AG08395 (cell line): Measurements from ENCODE around the gene CTNNA1.
"Not testable (repeated sequence)": the region's sequence is repeated elsewhere in the genome, so short reads cannot be mapped to it uniquely, and the experiment has no call there.

ENCODE experiments used
- DNase-seq: peaks from one replicate; pipeline ENCODE4 v3.0.0; 2012; ENCODE audit warnings: mixed read lengths, low spot score

The CTNNA1 gene

GRCh38 chr5:138752951-138753793 is at the start of gene CTNNA1:
Gene CTNNA1, plus strand, starts transcription at chr5:138753425. Its CDS starts 28,500 bp downstream, at chr5:138781925.
- DNase-seq: peak; percentile 93

DNA sequence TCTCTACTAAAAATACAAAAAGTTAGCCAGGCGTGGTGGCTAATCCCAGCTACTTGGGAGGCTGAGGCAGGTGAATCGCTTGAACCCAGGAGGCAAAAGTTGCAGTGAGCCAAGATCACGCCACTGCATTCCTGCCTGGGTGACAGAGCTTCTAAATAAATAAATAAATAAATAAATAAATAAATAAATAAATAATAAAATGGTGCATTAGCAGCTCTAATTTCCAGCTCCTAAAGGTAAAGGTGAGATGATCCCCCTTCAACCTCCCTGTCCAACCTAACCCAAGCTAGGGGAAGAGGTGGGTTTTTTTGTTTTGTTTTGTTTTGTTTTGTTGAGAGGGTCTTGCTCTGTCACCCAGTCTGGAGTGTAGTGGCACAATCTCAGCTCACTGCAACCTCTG is 49.4 kb upstream of the CTNNA1 start:
- DNase-seq: not testable (repeated sequence)

- no peak for DNase-seq
Observed at GRCh38 chr5:138705007-138705406, 48.2 kb upstream of the CTNNA1 start.

DNA sequence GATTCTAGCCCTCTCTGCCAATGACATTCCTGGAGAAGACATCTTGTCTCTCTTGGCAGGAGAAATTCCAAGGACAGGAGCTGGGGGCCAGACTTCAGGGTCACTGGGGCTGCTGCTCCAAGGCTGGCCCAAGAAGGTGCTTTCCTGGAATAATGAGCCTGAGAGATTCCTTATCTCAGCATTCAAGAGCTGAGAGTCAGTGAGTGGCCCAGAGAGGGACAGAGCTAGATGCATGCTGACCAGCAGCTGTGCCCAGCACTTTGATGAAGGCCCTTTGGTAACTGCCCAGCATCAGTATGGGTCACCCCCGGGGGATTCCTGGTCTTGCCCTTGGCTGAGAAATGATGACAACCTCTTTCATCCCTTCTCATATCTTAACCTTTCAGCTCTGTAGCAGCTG is 47.7 kb upstream of the CTNNA1 start:
- DNase-seq: no peak

DNA sequence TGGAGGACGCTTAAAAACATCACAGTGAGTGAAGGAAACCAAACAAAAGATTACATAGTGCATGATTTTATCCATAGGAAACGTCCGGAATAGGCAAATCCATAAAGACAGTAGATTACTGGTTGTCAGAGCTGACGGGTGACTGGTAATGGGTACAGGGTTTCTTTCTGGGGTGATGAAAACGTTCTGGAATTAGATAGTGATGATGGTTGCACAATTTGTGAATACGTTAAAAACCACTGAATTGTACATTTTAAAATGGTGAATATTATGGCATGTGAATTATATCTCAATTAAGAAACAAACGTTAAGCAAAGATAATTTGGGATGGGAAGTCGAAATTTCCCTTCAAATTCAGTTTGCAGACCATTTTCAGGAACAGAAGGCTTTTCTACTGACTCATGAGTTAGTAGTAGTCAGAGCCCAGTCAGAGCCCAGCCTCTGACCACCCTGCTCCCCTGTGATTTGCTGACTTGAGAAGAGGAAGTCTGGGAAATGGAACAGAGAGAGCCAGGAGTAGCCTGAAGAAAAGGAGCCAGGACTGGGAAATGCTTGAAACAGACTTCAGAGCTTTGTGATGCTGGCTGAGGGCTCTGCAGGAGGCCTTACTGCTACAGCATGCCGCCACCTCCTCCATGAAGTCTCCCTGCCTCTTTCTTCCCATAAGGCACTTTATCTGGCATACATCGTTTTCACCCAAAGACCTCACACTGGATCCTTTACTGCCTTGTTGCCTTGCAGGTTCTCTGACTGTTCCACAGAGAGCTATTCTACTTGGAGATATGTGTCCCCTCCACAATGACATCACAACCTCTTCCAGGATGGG is 46.4 kb upstream of the CTNNA1 start:
- peak; percentile 90 for DNase-seq

DNA sequence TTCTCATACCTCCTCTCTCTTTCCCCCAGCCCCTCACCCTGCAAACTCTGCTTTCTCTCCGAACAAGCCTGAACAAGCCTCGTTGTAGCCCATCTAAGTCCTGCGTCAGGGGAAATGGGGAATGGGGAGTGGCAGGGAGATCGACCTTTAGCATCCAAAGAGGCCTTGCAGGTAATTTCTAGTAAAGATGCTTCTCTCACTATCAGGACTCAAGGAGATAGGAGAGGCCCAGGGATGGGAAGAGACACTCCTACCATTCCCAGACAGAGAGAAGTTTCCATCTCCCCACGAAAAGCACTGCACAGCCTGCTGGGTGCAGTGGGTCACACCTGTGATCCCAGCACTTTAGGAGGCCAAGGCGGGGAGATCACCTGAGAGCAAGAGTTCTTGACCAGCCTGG is 44.4 kb upstream of the CTNNA1 start:
- no peak for DNase-seq

GRCh38 chr5:138709202-138709601 is 44.0 kb upstream of the CTNNA1 start:
- no peak for DNase-seq

- DNase-seq: no peak
Observed at GRCh38 chr5:138711087-138711486, 42.1 kb upstream of the CTNNA1 start.

DNA sequence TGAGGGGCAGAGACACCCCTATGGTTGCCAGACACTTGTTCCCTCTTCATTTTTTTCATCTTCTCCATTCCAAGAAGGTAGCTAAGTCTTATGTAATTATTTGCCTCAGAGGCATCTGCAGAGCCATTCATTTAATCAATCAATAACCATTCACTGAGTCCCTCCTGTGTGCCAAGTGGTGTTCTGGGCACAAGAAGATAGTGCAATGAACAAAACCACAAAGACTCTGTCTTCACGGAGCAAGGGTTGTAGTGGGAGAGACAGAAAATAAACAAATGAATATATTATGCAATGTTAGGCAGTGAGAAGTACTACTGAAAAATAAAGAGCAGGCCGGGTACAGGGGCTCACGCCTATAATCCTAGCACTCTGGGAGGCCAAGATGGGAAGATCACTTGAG is 41.4 kb upstream of the CTNNA1 start:
- DNase-seq: no peak

DNA sequence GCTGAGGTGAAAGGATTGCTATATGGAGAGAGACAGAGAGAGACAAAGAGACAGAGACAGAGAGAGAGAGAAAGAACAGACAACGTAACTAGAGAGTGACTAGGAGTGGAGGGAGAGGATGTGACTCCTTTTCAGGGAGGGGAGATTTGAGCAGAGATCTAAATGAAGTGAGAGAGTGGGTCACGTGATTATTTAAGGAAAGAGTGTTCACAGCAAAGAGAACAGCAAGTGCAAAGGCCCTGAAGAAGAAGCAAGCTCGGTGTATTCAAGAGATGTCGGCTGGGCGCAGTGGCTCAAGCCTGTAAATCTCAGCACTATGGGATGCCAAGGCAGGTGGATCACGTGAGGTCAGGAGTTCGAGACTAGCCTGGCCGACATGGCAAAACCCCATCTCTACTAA is 40.9 kb upstream of the CTNNA1 start:
- no peak for DNase-seq

DNA sequence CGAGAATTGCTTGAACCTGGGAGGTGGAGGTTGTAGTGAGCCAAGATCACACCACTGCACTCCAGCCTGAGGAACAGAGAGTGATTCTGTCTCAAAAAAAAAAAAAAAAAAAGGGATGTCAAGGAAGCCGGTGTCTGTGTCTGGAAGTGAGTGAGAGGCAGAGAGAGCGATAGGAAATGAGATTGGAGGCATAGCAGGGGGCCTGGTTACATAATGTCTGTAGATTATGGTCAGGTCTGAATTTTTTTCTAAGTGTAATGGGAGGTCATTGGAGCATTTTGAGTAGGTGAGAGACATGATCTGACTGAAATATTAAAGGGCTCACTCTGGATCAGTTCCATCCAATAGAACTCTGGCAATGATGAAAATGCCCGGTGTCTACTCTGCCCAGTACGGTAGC is 40.4 kb upstream of the CTNNA1 start:
- no peak for DNase-seq

- no peak for DNase-seq
Observed at GRCh38 chr5:138713247-138713646, 40.0 kb upstream of the CTNNA1 start.

- no peak for DNase-seq
Observed at GRCh38 chr5:138714694-138715093, 38.5 kb upstream of the CTNNA1 start.

DNA sequence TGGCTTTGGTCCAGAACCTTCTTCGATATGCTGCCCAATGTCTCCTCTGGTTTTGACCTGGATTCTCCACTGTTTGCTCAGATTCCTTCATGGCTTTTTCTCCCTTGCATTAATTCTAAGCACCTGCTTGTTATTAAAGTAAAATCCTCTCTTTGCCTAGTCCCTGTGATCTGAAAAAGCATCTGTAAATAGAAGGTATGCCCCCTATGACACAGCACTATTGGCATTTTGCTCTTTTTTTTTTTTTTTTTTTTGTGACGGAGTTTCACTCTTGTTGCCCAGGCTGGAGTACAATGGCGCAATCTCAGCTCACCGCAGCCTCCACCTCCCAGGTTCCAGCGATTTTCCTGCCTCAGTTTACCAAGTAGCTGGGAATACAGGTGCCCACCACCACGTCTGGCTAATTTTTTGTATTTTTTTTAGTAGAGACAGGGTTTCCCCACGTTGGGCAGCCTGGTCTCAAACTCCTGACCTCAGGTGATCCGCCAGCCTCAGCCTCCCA is 37.2 kb upstream of the CTNNA1 start:
- DNase-seq: not testable (repeated sequence)

GRCh38 chr5:138716456-138716924 is 36.7 kb upstream of the CTNNA1 start:
- no peak for DNase-seq

DNA sequence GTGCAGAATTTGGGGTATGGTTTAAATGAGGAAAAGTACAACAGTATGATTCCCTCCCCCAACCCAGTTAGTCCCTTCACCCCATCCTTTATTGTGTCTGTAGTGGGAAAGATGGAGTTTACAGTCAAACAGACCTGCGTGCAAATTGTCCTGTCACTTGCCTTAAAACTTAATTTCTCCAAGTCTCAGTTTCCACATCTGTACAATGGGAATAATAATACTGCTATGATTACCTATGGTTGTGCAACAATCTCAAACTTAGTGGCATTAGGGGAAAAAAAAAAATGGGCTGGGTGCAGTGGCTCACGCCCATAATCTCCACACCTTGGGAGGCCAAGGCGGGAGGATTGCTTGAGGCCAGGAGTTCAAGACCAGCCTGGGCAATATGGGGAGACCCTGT is 35.8 kb upstream of the CTNNA1 start:
- DNase-seq: no peak

DNA sequence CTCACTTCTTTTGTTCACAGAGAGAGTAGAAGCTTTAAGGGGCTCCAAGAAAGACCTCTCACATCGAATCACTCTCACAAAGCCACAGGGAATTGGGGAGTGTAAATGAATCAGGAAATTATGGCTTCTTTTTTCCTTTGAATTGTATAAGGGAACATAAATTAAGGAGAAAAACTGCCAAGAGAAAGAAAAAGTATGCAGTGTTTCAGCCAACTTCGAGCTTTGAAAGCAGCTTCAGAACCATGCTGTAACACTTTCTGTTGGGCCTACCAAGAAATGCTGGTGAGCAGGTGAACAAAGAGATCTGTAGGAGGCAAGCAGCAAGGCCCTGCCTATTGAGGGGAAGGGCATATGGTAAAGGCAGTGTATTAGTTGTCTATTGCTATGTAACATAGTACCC is 33.4 kb upstream of the CTNNA1 start:
- no peak for DNase-seq

DNA sequence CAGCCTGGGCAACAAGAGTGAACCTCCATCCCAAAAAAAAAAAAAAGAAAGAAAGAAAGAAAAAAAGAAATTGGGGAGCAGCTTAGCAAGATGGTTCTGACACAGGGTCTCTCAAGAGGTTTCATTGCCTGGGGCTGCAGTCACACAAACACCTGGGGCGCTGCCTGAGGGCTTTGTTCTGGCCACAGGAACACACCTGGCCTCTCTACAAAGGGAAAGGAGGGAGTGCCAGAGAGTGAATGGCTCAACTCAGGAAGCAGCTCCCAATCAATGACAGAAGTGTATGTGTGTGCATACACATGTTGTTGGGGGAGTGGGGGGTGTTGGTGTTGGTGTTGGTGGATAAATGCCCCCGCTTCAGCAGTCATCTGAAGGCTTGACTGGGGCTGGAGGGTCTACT is 32.4 kb upstream of the CTNNA1 start:
- no peak for DNase-seq

DNA sequence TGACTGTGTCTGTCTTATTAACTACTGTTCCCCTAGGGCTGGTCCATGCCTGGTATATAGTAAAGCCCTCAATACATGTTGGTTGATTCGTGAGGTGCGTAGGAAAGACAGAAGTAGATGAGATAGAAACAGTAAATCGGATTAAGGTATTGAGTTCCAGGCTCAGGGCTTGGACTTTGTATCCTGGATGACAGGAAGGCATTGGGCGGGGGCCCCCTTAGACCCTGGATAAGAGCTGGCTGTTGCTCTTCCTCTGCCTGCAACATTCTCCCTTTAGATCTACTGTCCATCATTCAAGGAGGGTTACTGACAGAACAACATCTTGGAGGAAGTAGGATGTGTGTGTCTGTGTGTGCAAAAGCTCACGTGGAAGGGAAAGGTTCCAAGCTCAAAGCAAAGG is 31.2 kb upstream of the CTNNA1 start:
- DNase-seq: no peak

GRCh38 chr5:138722544-138723177 is 30.6 kb upstream of the CTNNA1 start:
- DNase-seq: no peak

GRCh38 chr5:138724470-138725146 is 28.6 kb upstream of the CTNNA1 start:
- no peak for DNase-seq
